DMS 273 (cell line): Measurements from ENCODE around the gene CDK4.
"Not testable (repeated sequence)": the region's sequence is repeated elsewhere in the genome, so short reads cannot be mapped to it uniquely, and the experiment has no call there.

Experiments used
- DNase-seq: peaks from one replicate; lab custom pipeline; 2025; ENCODE audit not compliant: unreplicated experiment; lab: John Stamatoyannopoulos, UW

The CDK4 gene

GRCh38 chr12:57715036-57715748 lies 36.9 kb downstream of the CDK4 start:
- not testable (repeated sequence) for DNase-seq

GRCh38 chr12:57713209-57713608 lies 38.9 kb downstream of the CDK4 start:
- DNase-seq: no peak

GRCh38 chr12:57712701-57713100 lies 39.4 kb downstream of the CDK4 start:
- DNase-seq: peak; percentile 11

- DNase-seq: no peak
Measured at GRCh38 chr12:57708296-57708695, 43.8 kb downstream of the CDK4 start.

- DNase-seq: no peak
Measured at GRCh38 chr12:57707250-57707649, 44.9 kb downstream of the CDK4 start.

GRCh38 chr12:57700317-57700716 lies 51.8 kb downstream of the CDK4 start:
- DNase-seq: no peak

GRCh38 chr12:57698414-57698813 lies 53.7 kb downstream of the CDK4 start:
- no peak for DNase-seq
